ENCODE results near the gene EXOC5.

EXOC5 gene

GRCh38 chr14:57161583-57162234 lies 107.0 kb downstream of the EXOC5 start:
- no peak for DNase-seq

- DNase-seq: no peak
Measured at GRCh38 chr14:57160333-57160732, 108.4 kb downstream of the EXOC5 start.

GRCh38 chr14:57153286-57153685 lies 115.4 kb downstream of the EXOC5 start:
- DNase-seq: no peak
